HG03439 (cell line): ENCODE results near the gene GLP1R.

Experiments
- ATAC-seq: cut with Tn5 transposase; IDR thresholded peaks from one replicate; pipeline ENCODE4 v1.9.1; 2021; ENCODE audit warnings: mild to moderate bottlenecking, moderate library complexity; ENCODE audit not compliant: unreplicated experiment

GLP1R gene

DNA sequence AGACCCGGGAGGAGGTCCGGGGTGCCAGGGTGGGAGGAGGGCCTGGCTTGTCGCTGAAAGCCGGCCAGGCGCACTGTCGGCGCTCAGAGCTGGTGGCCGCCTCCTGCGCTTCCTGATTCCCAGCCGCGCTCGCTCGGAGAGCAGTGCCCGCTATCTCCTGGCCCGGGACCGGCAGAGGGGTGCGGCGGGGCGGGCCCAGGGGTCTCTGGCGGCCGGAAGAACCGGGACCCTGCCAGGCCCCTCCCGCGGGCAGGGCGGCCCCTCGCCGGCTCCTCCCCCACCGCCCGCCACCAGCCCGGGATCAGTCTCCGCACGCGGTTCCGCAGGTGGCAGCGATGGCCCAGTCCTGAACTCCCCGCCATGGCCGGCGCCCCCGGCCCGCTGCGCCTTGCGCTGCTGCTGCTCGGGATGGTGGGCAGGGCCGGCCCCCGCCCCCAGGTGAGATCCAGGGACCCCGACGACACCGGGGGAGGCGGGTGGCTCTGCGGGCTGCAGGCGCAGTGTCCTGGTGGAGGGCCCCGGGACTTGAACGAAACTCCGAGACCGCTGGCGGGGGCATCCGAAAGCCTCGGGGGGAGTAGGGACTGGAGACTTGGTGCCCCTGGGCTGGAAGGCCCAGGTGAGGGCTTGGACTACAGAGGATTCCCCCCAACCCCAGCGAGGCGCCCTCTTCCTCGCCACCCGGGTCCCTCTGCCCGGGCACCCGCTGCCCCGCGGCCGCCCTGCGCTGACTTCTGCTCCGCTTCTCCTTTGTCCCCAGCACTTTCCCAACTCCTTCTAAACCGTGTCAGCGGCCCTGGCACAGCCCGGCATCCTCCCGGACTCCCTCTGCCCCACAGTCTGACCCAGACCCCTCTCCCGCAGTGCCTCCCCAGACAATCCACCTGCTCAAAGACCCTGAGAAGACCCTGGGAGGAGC, at the start of gene GLP1R:
TSS of gene GLP1R (plus strand) at position 301 of the 919 bp plus-strand sequence. CDS start at position 361, 60 bp downstream.
- no peak for ATAC-seq

- no peak for ATAC-seq
These were observed 45.5 kb upstream of the GLP1R start for GRCh38 chr6:39003072-39003471.

DNA sequence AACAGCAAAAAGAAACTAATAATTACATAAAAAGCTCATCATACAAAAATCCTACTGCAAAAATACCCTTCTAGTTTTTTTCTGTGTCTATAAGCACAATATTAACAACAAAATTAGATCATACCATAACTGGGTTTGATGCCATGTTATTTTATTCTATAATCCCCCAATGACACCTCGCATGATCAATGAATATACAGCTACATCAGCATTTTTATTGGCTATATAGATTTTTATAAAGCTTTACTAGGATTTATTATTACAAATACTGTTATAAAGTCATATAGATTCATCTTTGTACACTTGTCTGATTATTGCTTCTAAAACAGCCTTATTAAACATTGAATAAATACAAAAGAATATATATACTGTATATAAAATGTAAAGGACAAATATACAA, 45.1 kb upstream of the GLP1R start:
- ATAC-seq: no peak

DNA sequence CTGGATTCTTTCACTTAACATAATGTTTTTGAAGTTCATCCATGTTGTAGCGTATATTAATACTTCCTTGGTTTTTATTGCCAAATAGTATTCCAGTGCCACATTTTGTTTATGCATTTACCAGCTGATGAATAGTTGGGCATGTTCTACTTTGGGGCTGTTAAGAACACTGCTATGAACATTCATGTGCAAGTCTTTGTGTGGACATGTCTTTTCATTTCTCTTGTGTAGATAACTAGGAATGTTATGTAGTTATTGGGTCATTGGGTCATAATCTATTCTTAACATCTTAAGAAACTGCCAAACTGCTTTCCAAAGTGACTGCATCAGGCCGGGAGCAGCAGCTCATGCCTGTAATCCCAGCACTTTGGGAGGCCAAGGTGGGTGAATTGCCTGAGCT, 43.8 kb upstream of the GLP1R start:
- no peak for ATAC-seq

GRCh38 chr6:39005774-39006173, 42.8 kb upstream of the GLP1R start:
- no peak for ATAC-seq

- ATAC-seq: no peak
These were observed 41.0 kb upstream of the GLP1R start for GRCh38 chr6:39007575-39007974.

GRCh38 chr6:39008737-39009136, 39.8 kb upstream of the GLP1R start:
- no peak for ATAC-seq

- ATAC-seq: no peak
These were observed 39.1 kb upstream of the GLP1R start for GRCh38 chr6:39009476-39009875.

DNA sequence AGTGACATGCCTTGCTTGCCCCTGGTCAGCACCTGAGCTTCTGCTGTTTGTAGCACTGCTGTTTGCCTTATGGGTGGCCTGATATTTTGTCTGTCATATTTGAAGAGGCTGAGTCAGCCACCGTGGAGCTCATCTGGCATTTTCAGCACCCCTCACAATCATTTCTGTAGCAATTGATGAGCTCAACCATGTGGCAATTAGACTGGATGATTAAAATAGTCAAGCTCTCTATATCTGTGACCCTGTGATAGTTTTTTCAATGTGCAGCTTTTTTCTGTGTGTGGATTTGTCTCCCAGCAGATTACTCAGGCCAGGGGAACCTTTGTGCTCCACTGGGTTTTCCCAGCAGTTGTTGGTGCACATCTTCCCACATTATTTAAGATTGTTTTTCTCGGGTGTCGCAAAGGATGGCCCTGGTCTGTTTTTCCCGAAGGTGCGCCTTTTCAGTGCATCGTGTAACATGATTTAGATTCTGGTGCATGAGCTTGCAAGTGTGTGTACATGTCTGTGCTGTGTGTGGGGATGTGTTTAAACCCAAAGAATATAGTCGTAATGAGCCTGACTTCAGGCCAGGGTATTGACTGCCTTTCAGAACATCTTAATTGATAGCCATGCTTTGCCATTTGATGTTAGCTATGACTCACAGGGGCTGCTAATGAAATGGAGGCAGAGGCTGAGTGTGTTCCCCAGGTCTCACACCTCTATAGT, 31.6 kb upstream of the GLP1R start:
- ATAC-seq: no peak

GRCh38 chr6:39017547-39017880, 31.1 kb upstream of the GLP1R start:
- ATAC-seq: no peak

GRCh38 chr6:39018103-39018502, 30.5 kb upstream of the GLP1R start:
- no peak for ATAC-seq

DNA sequence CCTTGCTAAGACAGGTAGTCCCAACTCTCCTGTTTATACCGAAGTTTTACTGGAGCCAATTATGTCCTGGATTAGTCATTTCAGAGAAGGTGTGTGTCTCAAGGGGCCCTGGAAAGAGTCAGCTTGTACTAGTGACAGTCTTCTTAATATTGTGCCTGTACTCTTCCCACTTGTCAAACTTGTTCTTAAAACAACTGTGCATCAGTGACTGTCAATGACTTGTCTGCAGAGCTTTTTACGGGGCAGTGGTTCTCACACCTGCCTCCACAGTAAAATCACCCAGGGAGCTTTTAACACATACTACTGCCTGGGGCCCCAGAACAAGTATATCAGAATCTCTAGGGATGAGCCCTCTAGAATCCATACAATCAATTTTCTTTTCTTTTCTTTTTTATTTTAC, 28.4 kb upstream of the GLP1R start:
- ATAC-seq: no peak

GRCh38 chr6:39021041-39021440, 27.5 kb upstream of the GLP1R start:
- no peak for ATAC-seq

DNA sequence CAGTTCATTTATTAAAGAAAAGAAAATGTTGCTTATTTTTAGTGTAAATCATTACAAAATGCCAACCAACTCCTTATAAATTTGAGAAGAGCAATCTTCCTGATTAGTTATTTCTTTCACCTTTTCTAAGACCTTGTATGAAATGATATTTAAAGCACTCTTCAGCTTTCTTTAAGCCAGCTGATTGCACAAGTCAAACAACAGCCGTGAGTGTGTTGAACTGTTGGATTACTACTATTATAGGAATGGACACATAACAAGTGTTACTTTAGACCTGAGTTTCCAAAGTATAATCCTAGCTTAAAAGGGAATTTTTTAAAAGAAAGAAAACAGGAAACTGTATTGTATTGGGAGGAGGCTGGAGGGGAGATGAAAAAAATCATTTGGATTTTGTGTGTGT, 26.8 kb upstream of the GLP1R start:
- ATAC-seq: no peak

DNA sequence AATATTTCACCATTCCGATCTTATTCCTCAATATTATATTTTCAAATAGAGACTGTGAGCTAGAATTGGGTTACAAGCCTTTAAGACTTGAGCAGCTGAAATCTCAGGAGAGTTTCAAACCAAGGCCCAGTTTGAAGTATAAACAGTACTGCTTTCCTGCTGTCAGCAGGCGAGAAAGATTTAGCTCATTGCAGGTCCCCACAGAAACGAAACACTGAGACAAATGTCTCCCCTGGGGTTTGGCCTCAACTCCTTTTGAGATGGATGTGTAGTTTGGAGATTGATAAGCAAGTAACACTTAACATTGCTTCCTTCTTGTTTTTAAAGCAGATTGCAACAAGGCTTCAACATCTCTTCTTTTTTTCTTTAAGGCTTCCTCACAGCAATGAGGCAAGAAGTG, 22.4 kb upstream of the GLP1R start:
- no peak for ATAC-seq

GRCh38 chr6:39029156-39030011, 19.2 kb upstream of the GLP1R start:
- ATAC-seq: peak; percentile 69

- ATAC-seq: no peak
These were observed 12.9 kb upstream of the GLP1R start for GRCh38 chr6:39035681-39036080.

GRCh38 chr6:39037082-39037508, 11.5 kb upstream of the GLP1R start:
- ATAC-seq: no peak

DNA sequence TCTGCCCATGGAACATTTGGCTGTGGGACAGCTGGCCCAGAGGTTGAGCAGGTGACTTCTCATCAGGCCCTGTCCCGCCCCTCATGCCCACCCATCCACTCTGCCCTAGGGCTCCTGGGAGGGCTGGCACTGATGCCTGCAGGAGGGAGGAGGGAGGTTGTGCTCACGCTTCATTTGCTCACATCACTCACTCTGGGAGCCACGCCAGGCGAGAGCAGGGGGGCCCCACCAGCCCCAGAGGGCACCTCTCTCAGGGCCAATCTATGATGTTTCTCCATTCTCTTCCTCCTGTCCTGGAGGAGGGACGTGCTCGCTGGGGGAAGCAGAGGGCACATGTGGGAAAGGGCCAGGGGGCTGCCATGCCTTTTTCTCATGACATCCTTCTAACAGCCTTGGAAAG, 10.9 kb upstream of the GLP1R start:
- ATAC-seq: no peak

DNA sequence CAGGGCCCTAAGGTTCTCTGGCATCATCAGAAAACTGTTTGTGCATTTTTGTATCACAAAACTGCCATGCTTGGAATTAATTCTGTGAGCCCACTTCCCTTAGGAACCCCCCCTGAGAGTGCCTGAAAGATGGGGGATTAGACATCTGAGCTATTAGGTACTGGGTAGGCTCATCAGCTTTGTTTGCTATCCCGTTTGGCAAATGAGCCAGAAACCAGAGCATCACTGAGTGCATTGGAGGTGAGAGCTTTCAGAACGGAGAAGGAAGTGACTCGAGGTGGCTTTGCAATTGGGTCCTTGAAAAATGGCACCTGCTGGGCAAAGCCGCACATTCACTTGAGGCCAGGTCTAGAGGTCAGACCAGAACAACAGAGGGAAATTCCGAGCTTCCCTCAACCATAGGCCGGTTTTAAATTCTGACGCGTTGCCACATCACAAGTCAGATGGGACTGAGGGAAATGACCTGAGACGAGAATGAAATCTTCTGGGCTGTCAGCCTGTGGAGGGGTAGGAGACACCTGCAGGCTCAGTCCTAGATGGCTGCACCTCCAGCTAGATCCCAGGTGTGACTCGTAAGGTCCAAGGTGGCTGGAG, 8.4 kb upstream of the GLP1R start:
- ATAC-seq: no peak

GRCh38 chr6:39041072-39041471, 7.5 kb upstream of the GLP1R start:
- ATAC-seq: no peak
